GM19351 (cell line): ENCODE measurements around the gene GPR42.

Experiments
- ATAC-seq: cut with Tn5 transposase; IDR thresholded peaks from one replicate; pipeline ENCODE4 v1.9.1; 2021; ENCODE audit warnings: mild to moderate bottlenecking, moderate library complexity; ENCODE audit not compliant: unreplicated experiment

GPR42 gene, protein sequence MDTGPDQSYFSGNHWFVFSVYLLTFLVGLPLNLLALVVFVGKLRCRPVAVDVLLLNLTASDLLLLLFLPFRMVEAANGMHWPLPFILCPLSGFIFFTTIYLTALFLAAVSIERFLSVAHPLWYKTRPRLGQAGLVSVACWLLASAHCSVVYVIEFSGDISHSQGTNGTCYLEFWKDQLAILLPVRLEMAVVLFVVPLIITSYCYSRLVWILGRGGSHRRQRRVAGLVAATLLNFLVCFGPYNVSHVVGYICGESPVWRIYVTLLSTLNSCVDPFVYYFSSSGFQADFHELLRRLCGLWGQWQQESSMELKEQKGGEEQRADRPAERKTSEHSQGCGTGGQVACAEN

GRCh38 chr19:35370722-35371121 lies at the start of gene GPR42:
TSS of gene GPR42 (plus strand) at chr19:35371068. CDS start at chr19:35371360, 292 bp downstream.
- no peak for ATAC-seq

DNA sequence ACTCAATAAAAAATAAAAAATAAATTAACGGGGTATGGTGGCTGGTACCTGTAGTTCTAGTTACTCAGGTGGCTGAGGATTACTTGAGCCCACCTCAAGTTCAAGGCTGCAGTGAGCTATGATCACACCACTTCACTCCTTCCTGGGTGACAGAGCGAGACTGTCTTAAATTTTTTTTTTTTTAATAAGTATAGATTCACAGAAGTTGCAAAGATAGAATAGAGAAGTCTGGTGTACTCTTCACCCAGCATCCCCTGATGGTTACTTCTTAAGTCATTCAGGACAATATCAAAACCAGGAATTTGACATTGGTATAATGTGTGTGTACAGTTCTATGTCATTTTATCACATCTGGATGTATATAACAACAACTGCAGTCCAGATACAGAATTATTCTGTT lies 49.6 kb upstream of the GPR42 start:
- ATAC-seq: no peak

GRCh38 chr19:35322014-35322413 lies 48.9 kb upstream of the GPR42 start:
- no peak for ATAC-seq

DNA sequence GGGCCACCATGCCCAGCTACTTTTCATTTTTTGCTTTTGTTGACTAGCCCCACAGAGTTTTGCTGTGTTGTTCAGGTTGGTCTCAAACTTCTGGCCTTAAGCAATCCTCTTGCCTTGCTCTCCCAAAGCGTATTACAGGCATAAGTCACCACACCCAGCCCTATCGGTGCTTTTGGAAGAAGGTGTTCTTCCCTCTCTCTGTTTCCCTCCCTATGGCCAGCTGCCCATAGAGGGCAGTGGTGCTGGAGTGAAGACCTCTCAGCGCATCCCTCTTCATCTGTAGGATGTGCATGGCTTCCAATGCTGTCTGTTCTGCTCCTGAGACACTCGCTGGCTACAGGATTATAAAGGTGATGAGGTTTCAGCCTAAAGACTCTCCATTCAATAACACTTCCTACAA lies 43.2 kb upstream of the GPR42 start:
- no peak for ATAC-seq

DNA sequence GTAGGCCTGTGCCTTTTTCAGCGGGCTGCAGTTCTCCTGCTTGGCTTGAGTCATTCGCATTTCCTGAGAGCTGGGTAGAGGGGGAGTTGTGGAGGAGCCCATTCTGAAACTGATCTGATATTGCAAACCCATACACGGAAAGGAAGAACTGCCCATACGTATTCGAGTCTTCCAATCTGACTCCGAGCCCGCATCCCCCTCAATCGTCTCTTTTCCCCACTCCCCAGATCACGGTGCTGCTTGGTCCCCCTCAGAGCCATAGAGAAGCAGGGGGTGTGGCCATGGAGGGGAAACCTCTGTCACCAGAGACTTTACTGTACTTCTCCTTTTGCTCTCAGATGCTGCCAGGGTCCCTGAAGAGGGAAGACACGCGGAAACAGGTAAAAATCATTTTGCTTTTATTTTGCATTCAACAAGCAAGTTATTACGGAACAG lies 42.0 kb upstream of the GPR42 start, which contains the start of gene CD22:
Gene CD22 (plus strand): TSS at position 337 of the 435 bp plus-strand sequence. CDS start 2,854 bp downstream, outside the sequence.
- ATAC-seq: no peak

DNA sequence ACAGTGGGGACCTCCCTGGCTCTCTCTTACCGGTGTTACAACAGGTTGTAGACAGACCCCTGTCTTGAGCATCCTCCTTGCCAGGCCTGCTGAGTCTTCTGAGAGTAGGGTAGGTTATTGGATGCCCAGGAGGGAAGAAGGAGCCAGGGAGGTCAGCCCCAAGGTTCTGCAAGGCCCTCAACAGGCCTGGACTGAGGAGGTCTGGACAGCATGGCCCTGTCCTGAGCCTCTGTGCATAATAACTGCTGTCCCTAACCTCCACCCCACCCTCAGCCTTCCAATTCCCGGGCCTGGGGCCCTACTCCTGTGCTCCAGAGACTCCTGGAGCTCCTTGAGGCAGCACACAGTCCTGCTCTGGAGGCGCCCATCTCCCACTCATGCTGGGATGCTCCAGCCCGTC lies 41.5 kb upstream of the GPR42 start:
- ATAC-seq: no peak

GRCh38 chr19:35330475-35330874 lies 40.4 kb upstream of the GPR42 start:
- ATAC-seq: peak; percentile 50

GRCh38 chr19:35331551-35332214 lies 39.2 kb upstream of the GPR42 start:
- ATAC-seq: no peak

DNA sequence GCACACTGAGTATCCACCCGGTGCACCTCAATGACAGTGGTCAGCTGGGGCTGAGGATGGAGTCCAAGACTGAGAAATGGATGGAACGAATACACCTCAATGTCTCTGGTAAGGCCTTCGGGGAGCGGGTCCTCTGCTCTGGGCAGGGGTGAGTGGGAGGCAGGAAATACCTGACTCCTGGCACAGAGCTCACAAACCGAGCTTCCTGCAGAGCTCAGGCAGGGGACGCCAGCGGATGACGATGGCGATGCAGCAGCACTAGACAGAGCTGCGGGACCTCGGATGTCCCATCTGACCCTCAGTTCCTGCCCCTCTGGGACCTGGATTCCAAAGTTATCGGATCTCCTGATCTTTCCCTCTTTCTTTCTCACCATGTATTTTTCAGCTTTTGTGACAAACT lies 38.1 kb upstream of the GPR42 start:
- no peak for ATAC-seq

DNA sequence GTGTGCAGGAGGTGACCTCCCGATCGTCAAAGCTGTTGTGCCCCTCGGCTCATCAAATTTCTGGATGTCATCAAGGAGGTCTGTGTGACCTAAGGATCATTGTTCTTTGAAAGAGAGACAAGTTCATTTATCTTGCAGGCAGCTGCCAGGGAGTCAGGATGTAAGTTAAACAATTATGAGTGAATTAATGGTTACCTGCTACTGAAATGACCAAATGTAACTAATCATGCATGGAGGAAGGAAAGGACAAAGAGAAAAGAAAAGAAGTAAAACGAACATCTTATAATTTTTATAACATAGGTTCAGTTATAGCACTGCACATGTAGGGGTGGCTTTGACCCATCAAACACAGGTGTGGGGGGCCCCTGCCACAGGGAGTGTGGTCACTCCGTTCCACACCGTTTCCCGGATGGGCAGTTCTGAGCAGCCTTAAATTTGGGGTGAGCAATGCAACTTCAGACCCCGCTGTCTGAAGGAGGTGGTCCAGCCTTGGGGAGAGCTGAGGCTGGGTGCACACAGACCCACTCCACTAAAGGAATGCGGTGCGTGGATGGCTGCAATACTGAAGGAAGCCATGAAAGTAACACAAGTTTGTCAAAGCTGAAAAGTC lies 36.6 kb upstream of the GPR42 start:
- no peak for ATAC-seq

DNA sequence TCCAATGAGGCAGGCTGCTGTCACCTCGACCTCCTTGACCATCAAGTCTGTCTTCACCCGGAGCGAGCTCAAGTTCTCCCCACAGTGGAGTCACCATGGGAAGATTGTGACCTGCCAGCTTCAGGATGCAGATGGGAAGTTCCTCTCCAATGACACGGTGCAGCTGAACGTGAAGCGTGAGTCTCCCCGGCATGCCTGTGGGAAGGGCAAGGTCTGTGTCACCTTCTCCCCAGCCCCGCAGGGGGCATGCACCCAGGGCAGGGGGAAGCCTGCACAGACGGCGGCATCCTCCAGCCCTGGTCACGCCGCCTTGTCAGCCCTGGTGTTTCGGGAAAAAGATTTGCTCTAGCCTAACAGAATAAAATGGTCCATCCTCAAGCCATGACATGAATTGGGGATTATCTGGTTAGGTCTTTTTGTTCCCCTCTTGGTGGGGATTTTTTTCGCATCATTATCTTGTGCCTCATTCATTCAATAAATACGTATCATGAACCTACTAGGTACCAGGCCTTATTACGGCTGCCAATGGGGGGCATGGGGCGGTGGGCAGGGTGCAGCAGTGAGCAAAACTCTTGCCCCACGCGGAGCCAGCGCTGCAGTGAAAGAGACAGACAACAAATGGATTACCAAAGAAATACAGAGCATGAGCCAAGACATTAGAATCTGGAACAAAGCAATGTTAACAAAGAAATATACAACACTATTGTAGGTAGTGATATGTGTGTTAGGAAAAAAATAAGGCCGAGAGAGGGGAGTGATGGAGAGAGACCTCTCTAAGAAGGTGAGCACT lies 34.5 kb upstream of the GPR42 start:
- ATAC-seq: no peak

DNA sequence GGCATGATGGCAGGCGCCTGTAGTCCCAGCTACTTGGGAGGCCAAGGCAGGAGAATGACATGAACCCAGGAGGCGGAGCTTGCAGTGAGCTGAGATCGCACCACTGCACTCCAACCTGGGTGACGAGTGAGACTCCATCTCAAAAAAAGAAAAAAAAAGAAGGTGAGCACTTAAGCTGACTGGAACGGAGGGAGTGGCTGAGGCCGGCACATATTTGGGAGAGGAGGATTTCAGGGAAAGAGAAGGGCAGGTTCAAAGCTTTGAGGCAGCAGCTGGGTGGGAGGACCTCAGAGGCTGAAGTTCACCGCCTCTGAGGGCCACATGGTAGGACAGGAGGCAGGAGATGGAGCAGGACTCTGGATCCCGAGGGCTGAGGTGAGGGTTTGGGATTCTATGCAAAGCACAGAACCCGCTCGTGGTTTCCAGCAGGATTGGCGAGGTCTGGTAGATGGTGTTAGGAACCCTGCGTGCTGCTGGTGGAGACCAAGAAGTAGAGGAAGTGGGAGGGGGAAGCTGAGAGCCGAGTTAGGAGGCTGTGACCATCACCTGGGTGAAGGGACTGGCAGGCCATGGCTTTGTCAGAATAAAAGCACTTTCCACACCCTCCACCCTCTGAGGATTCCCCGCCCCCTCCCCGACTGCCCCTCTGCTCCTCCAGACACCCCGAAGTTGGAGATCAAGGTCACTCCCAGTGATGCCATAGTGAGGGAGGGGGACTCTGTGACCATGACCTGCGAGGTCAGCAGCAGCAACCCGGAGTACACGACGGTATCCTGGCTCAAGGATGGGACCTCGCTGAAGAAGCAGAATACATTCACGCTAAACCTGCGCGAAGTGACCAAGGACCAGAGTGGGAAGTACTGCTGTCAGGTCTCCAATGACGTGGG lies 33.5 kb upstream of the GPR42 start:
- no peak for ATAC-seq

GRCh38 chr19:35337984-35338296 lies 32.9 kb upstream of the GPR42 start:
- no peak for ATAC-seq

DNA sequence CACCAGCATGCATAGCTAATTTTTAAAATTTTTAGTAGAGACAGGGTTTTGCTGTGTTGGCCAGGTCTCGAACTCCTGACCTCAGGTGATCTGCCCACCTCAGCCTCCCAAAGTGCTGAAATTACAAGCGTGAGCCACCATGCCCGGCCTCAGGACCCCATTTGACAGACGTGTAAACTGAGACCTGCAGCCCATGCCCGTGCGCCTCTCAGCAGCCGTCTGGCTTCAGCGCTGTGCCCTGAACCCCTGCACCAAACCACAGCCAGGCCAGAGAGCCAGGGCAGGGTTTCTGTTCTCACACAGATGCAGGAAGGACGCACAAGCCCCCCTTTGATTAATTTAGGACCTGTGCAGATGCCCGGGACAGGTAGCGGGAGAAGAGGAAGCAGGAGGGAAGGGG lies 30.4 kb upstream of the GPR42 start:
- ATAC-seq: no peak

- ATAC-seq: no peak
These were observed 29.9 kb upstream of the GPR42 start for GRCh38 chr19:35341006-35341405.

DNA sequence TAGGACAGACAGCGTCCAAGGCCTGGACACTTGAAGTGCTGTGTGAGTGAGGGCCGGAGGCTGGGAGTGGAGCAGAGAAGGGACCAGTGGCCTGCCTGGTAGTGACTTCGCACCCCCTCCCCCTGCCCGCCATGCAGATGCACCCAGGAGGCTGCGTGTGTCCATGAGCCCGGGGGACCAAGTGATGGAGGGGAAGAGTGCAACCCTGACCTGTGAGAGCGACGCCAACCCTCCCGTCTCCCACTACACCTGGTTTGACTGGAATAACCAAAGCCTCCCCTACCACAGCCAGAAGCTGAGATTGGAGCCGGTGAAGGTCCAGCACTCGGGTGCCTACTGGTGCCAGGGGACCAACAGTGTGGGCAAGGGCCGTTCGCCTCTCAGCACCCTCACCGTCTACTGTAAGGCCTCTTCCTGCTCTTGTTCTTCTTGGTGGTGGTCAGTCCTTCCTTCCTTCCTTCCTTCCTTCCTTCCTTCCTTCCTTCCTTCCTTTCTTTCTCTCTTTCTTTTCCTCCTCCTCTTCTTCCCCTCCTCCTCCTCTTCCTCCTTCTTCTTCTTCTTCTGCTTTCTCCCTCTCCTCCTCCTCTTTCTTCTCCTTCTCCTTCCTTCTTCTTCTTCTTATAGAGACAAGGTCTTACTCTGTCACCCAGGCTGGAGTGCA lies 29.2 kb upstream of the GPR42 start:
- ATAC-seq: no peak

DNA sequence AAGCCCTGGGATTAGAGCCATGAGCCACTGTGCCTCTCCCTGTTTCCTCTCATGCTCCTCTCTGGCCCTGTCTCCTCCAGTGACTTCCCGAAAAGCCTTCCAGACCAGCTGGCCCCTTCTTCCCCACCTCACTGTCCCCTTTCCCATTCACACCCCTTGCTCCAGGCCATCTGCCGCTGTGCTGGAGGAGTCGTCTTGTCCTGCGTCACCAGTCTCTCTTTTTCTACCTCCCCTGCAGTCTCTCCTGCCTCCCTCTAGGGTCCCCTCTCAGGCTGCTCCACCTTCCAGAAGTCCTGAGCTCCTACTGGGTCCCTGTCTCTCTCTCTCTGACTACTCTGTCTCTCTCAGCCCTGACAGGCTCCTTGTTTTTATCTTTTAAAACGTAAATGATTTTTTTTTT lies 28.4 kb upstream of the GPR42 start:
- ATAC-seq: no peak

DNA sequence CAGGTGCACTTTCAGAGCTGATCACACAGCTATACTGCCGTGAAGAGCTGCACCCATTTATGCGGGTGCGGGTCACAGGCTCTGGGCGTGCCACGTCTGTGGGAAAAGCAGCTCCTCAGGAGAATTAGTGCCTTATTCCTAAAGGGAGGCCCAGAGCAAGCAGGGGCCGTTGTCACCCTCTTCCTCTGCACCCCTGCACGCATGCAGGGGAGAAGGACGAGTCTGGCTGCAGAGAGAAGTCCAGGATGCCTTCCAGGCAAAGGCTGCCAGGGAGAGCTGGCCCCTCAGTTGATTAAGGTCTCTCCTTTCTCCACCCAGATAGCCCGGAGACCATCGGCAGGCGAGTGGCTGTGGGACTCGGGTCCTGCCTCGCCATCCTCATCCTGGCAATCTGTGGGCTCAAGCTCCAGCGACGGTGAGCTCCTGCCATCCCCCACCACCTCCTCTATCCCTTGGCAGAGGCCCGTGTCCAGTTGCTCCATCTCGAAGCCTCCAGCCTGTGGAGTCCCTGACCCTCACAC lies 26.3 kb upstream of the GPR42 start:
- ATAC-seq: no peak

GRCh38 chr19:35345671-35346111 lies 25.2 kb upstream of the GPR42 start:
- ATAC-seq: no peak
